ENCODE results near the gene P3H2.

DNA sequence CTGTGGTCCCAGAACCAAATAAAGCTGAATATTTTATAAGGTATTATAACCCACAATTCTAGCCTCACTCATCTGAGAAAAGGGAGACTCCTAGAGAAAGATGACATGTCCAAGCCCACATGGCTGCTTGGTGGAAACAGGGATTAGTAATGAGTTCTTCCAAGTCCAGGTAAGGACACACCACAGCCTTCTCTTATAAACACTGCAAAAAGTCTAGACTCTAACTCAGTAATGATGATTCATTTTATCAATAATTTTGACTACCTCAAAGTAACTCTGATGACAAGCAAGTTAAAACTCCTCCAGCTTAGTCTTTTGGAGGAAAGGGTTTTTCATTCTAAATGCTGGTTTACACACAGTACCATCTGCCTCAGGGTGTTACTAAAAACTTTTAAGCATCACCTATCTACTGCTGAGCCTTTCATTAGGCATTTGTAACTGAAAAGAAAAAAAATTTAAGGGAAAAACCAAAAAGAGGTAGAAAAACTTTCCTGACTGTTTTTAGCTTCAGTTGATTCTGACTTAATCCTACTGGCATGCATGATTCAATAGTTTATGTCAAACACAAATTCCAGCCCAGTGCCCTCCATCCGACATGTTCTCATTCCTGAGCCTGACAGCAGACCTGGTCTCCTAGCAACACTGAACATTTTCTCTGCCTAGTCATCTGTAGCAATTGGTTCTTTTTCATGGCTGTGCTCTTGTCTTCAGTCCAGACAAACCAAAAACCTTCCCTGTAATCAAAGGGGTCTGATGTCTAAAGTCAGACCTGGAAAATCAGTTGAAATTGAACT is 43.9 kb downstream of the P3H2 start:
- no peak for TF ChIP-seq EZH2 (IDR thresholded peaks at IDR 0.05; ENCODE audit: low read depth)
- TF ChIP-seq, protein P1, sequence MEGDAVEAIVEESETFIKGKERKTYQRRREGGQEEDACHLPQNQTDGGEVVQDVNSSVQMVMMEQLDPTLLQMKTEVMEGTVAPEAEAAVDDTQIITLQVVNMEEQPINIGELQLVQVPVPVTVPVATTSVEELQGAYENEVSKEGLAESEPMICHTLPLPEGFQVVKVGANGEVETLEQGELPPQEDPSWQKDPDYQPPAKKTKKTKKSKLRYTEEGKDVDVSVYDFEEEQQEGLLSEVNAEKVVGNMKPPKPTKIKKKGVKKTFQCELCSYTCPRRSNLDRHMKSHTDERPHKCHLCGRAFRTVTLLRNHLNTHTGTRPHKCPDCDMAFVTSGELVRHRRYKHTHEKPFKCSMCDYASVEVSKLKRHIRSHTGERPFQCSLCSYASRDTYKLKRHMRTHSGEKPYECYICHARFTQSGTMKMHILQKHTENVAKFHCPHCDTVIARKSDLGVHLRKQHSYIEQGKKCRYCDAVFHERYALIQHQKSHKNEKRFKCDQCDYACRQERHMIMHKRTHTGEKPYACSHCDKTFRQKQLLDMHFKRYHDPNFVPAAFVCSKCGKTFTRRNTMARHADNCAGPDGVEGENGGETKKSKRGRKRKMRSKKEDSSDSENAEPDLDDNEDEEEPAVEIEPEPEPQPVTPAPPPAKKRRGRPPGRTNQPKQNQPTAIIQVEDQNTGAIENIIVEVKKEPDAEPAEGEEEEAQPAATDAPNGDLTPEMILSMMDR (conservative IDR thresholded peaks at IDR 0.05): no peak
